Adipocyte (in vitro differentiated cells): ENCODE results near the gene CKAP2L.

ENCODE experiments used
- DNase-seq: peaks from one replicate; pipeline ENCODE4 v3.0.0-alpha.2; 2015; ENCODE audit warnings: low read depth
- H3K27me3 ChIP-seq: replicated peaks from 2 replicates; pipeline ENCODE4 v1.7.0; 2013; ENCODE audit warnings: mild to moderate bottlenecking, low read length, moderate library complexity; ENCODE audit not compliant: control insufficient read depth, insufficient read depth
- H3K36me3 ChIP-seq: 2 replicates; pipeline ENCODE4 v1.7.0; 2013; ENCODE audit warnings: low read length, mild to moderate bottlenecking, moderate library complexity; ENCODE audit not compliant: control insufficient read depth, insufficient read depth, severe bottlenecking
- H3K4me1 ChIP-seq: 2 replicates; pipeline ENCODE4 v1.7.0; 2013; ENCODE audit warnings: mild to moderate bottlenecking, low read length, moderate library complexity; ENCODE audit not compliant: control insufficient read depth, insufficient read depth
- H3K4me3 ChIP-seq: 2 replicates; pipeline ENCODE4 v1.7.0; 2013; ENCODE audit warnings: mild to moderate bottlenecking, low read length, moderate library complexity
- H3K9ac ChIP-seq: 2 replicates; pipeline ENCODE4 v1.7.0; 2013; ENCODE audit warnings: mild to moderate bottlenecking, low read length, moderate library complexity
- H3K9me3 ChIP-seq: 2 replicates; pipeline ENCODE4 v1.7.0; 2013; ENCODE audit warnings: mild to moderate bottlenecking, low read length, moderate library complexity; ENCODE audit not compliant: control insufficient read depth

CKAP2L gene

GRCh38 chr2:112764071-112765044 lies at the start of gene CKAP2L:
Gene CKAP2L, minus strand, starts transcription at chr2:112764609. Its CDS starts 11 bp downstream, at chr2:112764598.
- peaks cover 8% of the 10 kb centered on the region for H3K4me1 ChIP-seq
- H3K9ac ChIP-seq: peak within 1 kb of the TSS; percentile 79
- no peaks in the 10 kb centered on the region for H3K36me3 ChIP-seq
- peak; percentile 99 for DNase-seq
- no peaks in the 10 kb centered on the region for H3K27me3 ChIP-seq
- H3K4me3 ChIP-seq: peak within 1 kb of the TSS; percentile 93
- H3K9me3 ChIP-seq: no peaks in the 10 kb centered on the region

GRCh38 chr2:112813280-112813966 lies 49.0 kb upstream of the CKAP2L start:
- Histone ChIP-seq H3K27me3 (no peaks in the 10 kb centered on the region), H3K4me3 (no peak overlapping the region), H3K36me3 (no peaks in the 10 kb centered on the region), H3K9ac (no peak overlapping the region), H3K4me1 (peaks cover 30% of the 10 kb centered on the region), H3K9me3 (no peaks in the 10 kb centered on the region)
- DNase-seq: no peak

- Histone ChIP-seq H3K9ac (no peak overlapping the region), H3K4me3 (no peak overlapping the region), H3K4me1 (peaks cover 24% of the 10 kb centered on the region), H3K9me3 (peaks cover 2% of the 10 kb centered on the region), H3K36me3 (no peaks in the 10 kb centered on the region), H3K27me3 (no peaks in the 10 kb centered on the region)
- peak; percentile 86 for DNase-seq
Observed at GRCh38 chr2:112812318-112813267, 48.2 kb upstream of the CKAP2L start.

GRCh38 chr2:112811841-112812306 lies 47.5 kb upstream of the CKAP2L start:
- Histone ChIP-seq H3K27me3 (no peaks in the 10 kb centered on the region), H3K9ac (no peak overlapping the region), H3K4me1 (peaks cover 24% of the 10 kb centered on the region), H3K36me3 (no peaks in the 10 kb centered on the region), H3K4me3 (no peak overlapping the region), H3K9me3 (peaks cover 5% of the 10 kb centered on the region)
- DNase-seq: peak; percentile 47

GRCh38 chr2:112811276-112811831 lies 46.9 kb upstream of the CKAP2L start:
- no peak for DNase-seq

GRCh38 chr2:112809112-112809511 lies 44.7 kb upstream of the CKAP2L start:
- Histone ChIP-seq H3K9ac (no peak overlapping the region), H3K4me1 (peaks cover 18% of the 10 kb centered on the region), H3K27me3 (no peaks in the 10 kb centered on the region), H3K36me3 (no peaks in the 10 kb centered on the region), H3K9me3 (peaks cover 5% of the 10 kb centered on the region), H3K4me3 (no peak overlapping the region)
- no peak for DNase-seq

More at GRCh38 chr2:112811276-112811831, 46.9 kb upstream of the CKAP2L start:
- Histone ChIP-seq H3K9ac (no peak overlapping the region), H3K9me3 (peaks cover 5% of the 10 kb centered on the region), H3K4me3 (no peak overlapping the region), H3K36me3 (no peaks in the 10 kb centered on the region), H3K4me1 (peaks cover 24% of the 10 kb centered on the region), H3K27me3 (no peaks in the 10 kb centered on the region)

- no peaks in the 10 kb centered on the region for H3K27me3 ChIP-seq
Observed at GRCh38 chr2:112807233-112807807, 42.9 kb upstream of the CKAP2L start.

GRCh38 chr2:112805542-112805941 lies 41.1 kb upstream of the CKAP2L start:
- H3K4me1 ChIP-seq: no peaks in the 10 kb centered on the region
- no peak overlapping the region for H3K4me3 ChIP-seq
- H3K27me3 ChIP-seq: no peaks in the 10 kb centered on the region
- H3K36me3 ChIP-seq: no peaks in the 10 kb centered on the region
- H3K9ac ChIP-seq: no peak overlapping the region
- peaks cover 5% of the 10 kb centered on the region for H3K9me3 ChIP-seq
- no peak for DNase-seq

More at GRCh38 chr2:112807233-112807807, 42.9 kb upstream of the CKAP2L start:
- no peak for DNase-seq
- peaks cover 2% of the 10 kb centered on the region for H3K4me1 ChIP-seq
- H3K4me3 ChIP-seq: no peak overlapping the region
- H3K9ac ChIP-seq: no peak overlapping the region
- H3K9me3 ChIP-seq: peaks cover 5% of the 10 kb centered on the region
- no peaks in the 10 kb centered on the region for H3K36me3 ChIP-seq

- Histone ChIP-seq H3K9me3 (peaks cover 12% of the 10 kb centered on the region), H3K9ac (no peak overlapping the region), H3K36me3 (no peaks in the 10 kb centered on the region), H3K4me1 (no peaks in the 10 kb centered on the region), H3K27me3 (no peaks in the 10 kb centered on the region), H3K4me3 (no peak overlapping the region)
- peak; percentile 59 for DNase-seq
Observed at GRCh38 chr2:112803691-112804521, 39.5 kb upstream of the CKAP2L start.
